GM18861 (cell line): Measurements from ENCODE around the gene RBMS3.
"Not testable (repeated sequence)": the region's sequence is repeated elsewhere in the genome, so short reads cannot be mapped to it uniquely, and the experiment has no call there.

Source experiments
- ATAC-seq: cut with Tn5 transposase; IDR thresholded peaks from one replicate; pipeline ENCODE4 v1.9.1; 2021; ENCODE audit not compliant: unreplicated experiment

Gene RBMS3

DNA sequence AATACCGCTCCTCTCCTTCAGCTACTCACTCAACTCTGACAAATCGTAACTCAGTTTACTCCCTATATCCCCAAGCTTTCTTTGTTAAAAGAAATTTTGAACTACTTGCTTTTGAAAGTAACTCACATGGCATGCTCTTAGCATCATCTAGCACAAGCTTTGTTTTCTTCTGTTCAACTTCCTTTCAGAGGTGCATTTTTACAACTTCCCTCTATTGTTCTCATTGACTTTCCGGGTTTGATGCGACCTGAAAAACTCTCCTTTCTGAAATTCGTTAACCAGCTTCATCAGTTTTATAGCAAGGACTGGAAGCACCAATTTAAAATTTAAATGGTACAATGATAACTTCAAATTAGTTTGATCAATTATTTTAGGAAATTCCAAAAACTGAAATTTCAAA is 696.0 kb downstream of the RBMS3 start:
- ATAC-seq, result no peak

DNA sequence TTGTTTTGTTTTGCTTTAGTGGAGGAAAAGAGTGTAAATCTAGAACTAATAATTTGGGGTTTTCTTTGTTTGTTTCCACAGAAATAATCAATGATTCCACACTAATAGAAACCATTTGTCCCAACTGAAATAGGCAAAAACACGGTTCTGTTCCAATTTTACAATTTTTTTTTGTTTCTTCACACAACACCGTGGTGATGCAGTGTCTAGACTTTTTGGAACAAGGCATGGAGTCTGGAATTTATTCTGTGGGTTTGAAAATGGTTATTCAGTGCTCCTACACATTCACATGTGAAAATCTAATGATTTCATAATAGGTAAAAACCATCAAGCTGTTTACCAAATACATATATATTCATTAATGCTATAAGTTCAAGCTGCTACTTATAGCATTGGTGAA is 696.5 kb downstream of the RBMS3 start:
- ATAC-seq, result no peak

DNA sequence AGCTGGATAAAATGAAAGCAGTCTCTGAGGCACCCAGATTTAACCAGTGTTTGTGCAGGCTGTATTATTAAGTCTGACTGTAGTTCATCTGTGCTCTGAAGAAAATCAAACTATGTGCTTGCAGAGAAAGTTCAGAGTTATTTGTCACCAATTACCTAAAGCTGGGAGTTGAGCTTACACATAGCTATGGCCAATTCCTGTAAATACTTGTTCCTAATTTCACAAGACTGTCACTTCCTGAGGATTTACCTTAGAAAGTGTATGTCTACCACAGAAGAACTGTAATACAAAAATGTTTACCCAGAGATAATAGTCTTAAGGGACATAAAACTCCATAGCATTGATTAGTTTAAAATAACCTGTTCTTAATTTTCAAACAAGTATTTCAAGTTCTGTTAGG is 697.2 kb downstream of the RBMS3 start:
- no peak for ATAC-seq

DNA sequence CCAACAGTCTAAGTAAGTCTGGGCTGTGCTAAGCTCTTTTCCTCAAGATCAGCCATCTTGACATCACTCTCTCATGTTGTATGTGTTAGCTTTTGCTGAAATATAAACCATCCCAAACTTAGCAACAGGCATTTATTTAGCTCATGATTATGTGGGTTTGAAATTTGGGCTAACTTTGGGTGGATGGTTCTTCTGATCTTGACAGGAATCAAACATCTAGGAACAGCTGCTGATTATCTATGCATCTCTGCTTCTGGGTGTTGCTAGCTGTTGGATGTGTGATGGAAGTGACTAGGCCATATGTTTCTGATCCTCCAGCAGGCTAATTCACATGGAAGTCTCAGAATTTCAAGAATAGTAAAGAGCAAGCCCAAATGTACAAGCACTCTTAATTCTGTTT is 710.3 kb downstream of the RBMS3 start:
- no peak for ATAC-seq

DNA sequence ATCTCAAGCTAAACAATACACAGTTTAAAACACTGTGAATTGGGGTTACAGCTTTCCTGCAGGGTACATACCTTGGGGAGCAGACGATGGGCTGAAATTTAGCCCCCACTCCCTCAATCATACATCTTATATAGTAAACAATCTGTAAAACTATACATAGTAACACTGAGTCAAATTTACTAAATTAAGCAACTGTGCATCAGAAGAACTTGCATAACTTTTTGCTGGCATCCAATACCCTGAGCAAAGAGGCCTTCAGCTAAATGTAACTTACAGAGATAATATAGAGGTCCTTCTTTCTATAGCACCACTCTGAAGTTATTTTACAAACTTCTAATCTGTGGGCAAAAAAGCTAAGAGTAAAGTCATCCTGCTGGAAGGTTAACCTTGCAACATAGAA is 721.9 kb downstream of the RBMS3 start:
- no peak for ATAC-seq

DNA sequence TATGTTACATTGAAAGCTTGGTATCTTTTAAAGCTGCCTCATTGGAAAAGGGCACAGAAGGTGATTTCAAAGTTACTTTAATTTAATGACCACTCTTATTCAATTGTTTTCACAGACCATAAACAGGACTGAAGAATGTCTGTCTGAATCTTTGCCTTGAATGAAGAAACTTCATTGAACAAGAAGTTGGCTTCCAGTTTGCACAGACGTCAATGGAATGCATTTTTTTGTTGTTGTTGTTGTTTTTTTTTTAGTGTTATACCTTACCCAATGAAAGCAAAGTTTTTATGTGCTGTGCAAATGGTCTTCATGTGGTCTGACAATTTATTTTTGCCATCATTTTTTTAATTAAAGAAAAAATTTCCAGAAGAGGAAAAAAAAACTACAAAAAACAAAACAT is 722.9 kb downstream of the RBMS3 start:
- no peak for ATAC-seq

DNA sequence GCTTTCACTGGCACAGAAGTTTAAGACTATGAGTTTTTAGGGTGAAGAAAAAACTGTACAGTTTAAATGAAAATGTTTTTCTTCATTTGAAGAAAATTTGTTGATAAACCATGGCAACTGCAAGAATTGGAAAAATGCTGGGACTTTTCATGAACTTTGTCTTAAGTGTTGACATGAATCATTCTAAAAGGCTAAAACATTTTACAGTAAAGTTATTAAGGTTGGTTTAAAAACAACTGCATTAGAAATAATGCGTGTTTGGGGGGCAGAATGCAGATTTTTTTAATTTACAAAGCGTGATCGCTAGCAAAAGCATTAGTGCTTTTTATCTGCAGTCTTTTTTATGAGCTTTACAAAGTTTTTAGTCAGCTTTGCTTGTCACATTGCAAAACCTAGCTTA is 723.6 kb downstream of the RBMS3 start:
- ATAC-seq, result no peak

DNA sequence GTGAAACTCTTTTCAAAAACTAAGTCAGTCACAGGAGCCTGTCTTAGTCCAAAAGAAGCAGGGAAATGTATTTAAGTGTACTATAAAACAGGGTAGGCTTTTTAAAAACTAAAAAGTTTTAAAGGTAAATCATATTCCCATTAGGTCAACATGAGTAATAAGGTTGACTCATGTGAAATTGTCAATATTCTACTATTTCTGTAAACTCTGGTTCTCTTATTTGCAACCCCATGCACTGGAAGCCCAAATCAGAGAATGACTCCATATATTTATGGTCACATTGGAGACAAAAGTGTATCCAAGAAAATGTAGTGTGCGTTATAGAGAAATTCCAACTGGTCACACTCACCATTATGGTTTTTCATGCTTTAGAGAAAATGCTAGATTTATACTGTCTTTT is 725.2 kb downstream of the RBMS3 start:
- ATAC-seq, result no peak

DNA sequence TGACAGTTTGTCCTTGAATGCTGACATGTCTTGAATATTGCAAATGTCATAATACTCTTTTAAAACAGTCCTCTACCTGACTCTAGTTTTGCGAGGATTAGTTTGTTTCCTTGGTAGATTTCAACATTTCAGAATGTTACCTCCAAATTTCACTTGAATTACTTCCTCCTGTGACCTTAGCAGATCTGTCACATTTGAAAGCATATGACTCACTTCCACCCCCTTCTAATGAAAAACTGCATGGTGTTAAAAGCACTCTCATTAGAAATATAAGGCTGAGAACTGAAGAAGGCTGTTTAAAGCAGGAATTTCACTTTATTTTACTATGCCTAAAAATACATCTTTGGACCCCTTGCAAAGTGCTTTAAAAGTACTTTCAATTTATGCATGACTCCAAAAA is 726.8 kb downstream of the RBMS3 start:
- no peak for ATAC-seq

DNA sequence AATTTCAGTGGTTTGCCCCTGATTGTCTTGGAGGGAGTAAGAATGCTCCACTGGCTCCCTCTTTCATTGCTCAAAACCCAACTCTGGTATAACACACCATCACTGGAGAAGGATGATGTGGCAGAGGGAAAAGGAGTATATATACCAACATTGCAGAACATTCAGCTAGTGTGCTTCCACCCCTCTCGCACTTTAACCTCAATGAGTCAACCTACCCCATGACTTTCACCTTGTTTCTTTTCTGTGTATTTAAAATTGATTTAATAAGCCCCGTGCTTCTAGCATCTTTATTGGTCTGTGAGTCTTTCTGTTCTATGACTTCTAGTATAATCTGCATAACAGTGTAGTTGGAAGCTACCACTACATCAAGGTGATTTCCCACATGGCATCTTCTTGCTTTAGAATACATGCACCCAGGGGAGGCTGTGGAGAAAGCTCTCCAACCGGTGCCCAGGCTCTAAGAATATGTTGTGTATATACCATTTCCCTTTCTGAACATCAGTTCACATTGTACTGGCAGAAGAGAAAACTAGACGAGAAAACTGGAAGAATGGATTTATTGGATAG is 730.4 kb downstream of the RBMS3 start:
- no peak for ATAC-seq

DNA sequence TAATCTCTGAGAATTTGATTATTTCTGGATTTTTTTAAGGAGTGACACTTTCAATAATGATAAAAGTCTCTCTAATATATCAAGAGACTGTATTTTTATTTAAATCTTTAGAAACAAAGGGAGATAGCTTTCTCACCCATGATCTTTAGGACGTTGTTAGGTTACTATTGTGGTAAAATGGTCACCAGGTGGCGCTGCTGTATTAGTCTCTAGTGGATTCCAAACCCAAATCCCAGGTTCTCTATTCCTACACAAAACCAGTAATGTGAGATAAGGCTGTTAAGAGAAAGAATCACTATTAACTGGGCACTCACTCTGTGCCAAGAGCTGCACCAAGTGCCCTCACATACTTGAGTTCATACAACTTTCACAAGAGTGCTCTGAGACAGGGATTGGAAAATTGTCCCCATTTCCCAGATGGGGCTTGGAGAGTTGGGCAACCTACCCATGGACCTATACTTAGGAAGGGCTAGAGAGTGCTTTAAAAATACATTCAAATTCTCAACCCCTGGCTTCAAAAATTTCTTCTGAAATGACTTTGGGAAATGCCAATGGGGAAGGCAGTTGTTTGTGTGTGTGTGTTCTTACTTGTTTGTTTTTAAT is 732.2 kb downstream of the RBMS3 start:
- no peak for ATAC-seq

DNA sequence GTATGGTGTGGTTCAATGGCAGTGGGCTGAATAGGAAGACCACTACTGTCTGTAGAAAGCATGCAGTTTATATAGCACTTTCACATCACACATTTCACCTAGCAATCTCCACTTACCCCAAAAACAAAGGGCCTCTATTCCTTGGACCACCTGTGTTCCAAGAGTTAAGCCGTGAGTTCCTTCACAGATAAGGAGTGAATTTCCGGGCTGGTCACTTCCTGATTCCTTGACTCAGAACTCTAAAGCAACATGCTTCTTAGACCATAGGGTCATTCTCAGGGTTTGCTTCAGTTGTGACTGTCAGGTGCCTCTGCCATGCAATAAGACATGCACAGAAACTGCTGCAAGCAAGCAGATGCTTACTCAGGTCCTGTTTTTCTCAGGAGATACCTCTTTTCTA is 737.0 kb downstream of the RBMS3 start:
- no peak for ATAC-seq

DNA sequence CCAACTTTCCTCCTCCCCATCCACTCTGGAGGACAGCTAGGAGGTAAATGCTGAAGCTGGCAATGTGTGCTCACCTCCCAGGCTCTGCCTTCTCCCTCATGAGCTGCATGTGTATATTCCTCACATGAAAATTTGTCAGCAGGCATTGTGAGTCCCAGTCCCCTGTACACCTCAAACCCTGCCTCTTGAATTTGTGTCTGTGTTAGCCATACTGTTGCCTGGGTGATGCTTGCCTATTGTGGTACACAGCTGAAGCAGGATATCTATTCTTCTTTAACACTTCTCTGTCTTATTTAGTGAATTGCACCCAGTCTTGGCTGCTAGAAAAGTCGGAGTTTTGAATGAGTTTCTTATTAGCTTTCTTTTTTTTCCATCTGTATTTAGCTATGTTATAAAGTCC is 739.5 kb downstream of the RBMS3 start:
- ATAC-seq, result no peak

DNA sequence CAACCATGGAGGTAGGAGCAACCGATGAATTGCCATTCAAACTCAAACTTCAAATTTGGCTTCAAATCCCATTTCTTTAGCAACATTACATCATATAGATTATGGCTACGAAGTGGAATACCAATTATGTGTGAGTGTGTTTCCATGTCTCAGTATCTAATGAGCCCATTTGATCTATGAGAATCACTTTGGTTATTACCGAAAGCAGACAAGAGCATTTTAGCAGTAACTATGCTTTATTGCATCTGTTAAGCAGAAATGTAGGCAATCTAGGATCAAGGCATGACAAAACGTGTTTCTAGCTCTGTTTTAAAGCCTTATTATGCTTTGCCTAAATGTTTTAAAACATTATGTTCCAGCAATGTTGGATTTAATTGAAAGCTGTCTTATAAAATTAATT is 743.6 kb downstream of the RBMS3 start:
- no peak for ATAC-seq

DNA sequence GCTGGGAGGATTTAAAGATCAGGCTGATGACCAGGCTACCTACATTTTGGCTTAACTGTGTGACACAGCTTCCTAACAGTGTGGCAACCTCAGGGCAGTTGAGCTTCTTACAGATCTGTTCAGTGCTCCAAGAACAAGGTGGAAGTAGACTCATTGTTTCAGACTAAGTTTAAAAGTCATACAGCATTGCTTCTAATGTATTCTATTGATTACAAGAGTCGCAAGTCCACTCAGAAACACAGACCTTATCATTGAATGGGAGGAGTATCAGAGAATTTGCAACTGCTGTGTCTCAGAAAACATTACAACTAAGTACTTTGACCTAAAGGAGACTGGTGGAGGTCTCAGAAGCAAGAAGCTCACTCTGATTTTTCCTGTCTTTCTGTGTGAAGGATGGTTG is 746.0 kb downstream of the RBMS3 start:
- no peak for ATAC-seq

DNA sequence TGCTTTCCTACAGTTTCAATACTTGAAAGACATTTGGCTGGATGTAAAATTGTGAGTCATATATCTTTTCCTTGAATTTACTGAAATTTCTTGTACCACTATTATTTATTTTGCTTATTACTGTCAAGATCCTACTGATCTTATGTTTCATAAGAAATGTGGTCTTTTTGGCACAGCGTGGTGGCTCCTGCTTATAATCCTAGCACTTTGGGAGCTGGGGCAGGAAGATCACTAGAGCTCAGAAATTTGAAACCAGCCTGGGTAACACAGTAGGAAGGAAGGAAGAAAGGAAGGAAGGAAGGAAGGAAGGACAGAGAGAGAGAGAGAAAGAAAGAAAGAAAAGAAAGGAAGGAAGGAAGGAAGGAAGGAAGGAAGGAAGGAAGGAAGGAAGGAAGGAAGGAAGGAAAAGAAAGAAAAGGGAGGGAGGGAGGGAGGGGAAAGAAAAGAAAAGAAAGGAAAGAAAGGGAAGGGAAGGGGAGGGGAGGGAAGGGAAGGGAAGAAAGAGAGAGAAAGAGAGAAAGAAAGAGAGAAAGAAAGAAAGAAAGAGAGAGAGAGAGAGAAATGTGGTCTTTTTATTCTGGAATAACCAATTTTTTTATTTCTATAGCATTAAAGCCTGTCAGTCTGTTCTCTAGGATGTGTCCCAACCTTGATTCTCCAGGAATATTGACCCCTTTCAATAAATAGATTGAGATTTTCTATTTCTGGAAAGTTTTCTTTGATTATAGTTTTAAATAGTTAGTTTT is 753.5 kb downstream of the RBMS3 start:
- no peak for ATAC-seq

DNA sequence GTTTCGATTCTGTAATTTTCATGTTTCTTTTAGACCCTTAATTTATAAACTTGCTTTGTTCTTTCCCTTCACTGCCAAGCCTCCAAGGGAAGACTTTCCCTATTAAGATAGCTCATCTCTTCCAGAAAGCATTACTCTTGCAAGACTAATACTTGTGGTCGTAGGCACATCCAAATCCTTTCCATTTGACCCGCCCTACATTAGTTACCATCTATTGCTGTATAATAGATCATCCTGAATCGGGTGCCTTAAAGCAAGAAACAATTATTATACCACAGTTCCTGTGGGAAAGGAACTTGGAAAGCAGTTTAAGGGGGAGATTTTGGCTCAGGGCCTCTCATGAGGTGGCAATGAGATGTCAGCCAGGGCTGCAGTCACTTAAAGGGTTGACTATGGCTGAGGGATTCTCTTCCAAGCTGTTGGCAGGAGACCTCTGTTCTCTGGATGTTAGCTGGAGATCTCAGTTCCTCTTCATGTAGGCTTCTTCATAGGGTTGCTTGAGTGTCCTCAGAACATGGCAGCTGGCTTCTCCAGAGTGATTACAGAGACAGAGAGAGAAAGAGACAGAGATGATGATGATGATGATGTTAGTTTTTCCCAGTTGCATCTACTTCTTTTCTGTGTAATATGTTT is 755.2 kb downstream of the RBMS3 start:
- no peak for ATAC-seq

DNA sequence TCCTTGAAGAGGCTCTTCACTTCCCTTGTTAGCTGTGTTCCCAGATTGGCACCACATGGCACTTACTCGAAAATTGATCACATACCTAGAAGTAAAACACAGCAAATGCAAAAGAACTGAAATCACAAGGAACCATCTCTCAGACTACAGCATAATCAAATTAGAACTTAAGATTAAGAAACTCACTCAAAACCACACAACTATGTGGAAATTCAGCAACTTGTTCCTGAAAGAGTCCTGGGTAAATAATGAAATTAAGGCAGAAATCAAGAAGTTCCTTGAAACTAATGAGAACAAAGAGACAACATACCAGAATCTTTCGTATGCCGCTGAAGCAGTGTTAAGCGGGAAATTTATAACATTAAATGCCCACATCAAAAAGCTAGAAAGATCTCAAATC is 759.3 kb downstream of the RBMS3 start:
- no peak for ATAC-seq

DNA sequence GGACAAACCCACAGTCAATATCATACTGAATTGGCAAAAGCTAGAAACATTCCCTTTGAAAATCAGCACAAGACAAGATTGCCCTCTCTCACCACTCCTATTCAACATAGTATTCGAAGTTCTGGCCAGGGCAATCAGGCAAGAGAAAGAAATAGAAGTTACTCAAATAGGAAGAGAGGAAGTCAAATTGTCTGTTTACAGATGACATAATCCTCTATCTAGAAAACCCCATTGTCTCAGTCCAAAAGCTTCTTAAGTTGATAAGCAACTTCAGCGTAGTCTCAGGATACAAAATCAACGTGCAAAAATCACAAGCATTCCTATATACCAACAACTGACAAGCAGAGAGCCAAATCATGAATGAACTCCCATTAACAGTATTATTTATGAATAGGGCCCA is 760.6 kb downstream of the RBMS3 start:
- not testable (repeated sequence) for ATAC-seq

DNA sequence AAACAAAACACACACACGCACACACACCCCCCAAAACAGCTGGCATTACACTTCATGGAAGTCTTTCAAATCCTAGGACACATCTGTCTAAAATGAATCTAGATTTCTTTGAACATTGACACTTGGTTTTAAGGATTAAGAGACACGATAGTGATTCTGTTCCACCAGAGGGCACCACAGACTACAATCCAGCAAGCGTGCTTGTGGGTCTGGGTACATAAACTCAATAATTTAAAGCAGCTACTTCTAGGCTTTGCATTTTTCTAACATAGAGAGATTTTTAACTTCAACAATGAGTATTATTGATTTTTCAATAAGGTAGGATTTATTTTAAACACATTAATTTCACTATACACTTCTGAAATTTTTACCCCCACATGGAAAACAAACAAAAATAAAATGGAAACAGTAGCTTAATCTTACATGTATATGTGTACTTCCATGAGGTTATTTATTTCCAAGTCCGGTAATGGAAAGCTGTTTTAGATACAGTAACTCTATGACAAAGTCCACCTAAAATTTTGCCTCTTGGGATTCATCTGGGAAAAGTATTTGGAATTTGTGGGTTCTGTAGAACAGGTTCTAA is 761.5 kb downstream of the RBMS3 start:
- peak; percentile 72 for ATAC-seq

DNA sequence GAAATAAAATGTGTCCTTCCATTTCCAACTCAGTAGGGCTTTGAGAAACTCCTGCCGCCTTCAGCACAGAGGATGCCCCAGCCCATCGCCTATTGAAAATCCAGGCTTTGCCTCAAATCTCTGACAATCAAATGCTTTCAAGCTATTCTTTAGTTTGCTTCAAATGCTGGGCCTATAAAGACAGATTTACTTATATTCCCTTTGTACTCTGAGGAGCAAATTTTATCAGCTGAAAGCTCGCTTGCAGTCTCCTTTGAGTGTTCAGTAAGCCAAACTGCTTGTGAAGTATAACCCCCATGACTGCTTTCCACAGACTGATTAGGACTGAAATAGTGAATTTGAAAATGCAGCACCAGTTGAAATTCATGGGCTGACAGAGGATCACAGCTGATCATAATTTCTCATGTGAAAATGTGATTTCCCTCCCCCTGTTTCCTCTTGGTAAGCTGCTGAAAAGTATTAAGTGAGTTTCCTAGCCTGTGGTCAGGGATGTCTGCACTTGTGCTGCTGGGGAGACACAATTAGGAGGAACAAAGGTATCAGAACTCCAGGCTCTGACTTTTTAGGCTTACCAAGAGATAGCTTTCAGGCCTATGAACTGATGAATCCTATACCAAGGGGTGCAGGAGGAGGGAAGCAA is 762.2 kb downstream of the RBMS3 start:
- ATAC-seq, result no peak
